B cell (primary cell): ENCODE measurements around the gene PXK. TPM values are rescaled to one million over a fixed set of nuclear protein-coding genes. Genes with fewer than 3 reads are reported as not detected.

ENCODE experiments used
- ATAC-seq: fragments of 200-7000 bp; cut with Tn5 transposase; one replicate; pipeline ENCODE4 v1.10.0; 2021; ENCODE audit warnings: low read depth, mild to moderate bottlenecking, moderate number of reproducible peaks, moderate library complexity
- CTCF ChIA-PET: fragments of 350-600 bp; sonication (Branson Sonifier 250); formaldehyde crosslinking; loops from one replicate; lab custom pipeline; 2021; ENCODE audit warnings: antibody characterized with exemption, inconsistent platforms; lab: Charles Lee
- POLR2A ChIA-PET: fragments of 350-600 bp; sonication (Branson Sonifier 250); formaldehyde crosslinking; loops from one replicate; lab custom pipeline; 2021; ENCODE audit warnings: antibody characterized with exemption; lab: Charles Lee
- DNase-seq: peaks from one replicate; pipeline ENCODE4 v3.0.0; 2013
- H2AFZ ChIP-seq: 2 replicates; pipeline ENCODE4 v1.6.1; 2012; ENCODE audit warnings: mild to moderate bottlenecking, low read depth, low read length; ENCODE audit not compliant: insufficient read depth, poor library complexity, severe bottlenecking
- H3K27ac ChIP-seq, 2 donors: 1 replicate in 1 of 2; 2 replicates in 1 of 2; pipeline ENCODE4 v1.5.1; 2012 to 2013; ENCODE audit warnings: low read length in 2 of 2, mild to moderate bottlenecking in 2 of 2, moderate library complexity in 1 of 2
- H3K27me3 ChIP-seq, 4 experiments: fragments of 200-600 bp in 1 of 4; sonication (generic) in 1 of 4; replicated peaks in 1 of 4; 1 replicate in 2 of 4; 2 replicates in 2 of 4; pipeline versions ENCODE4 v1.6.1 to v1.7.0; 2013 to 2016; ENCODE audit warnings: low read length in 3 of 4, mild to moderate bottlenecking in 2 of 4, mixed read lengths in 1 of 4, moderate library complexity in 1 of 4; ENCODE audit not compliant: insufficient read depth in 4 of 4, control insufficient read depth in 3 of 4; ENCODE audit errors: control extremely low read depth in 1 of 4
- H3K36me3 ChIP-seq, 2 experiments: replicated peaks in 1 of 2; 1 replicate in 1 of 2; 2 replicates in 1 of 2; pipeline versions ENCODE4 v1.6.1 to v1.7.1; 2013; ENCODE audit warnings: low read length in 1 of 2; ENCODE audit not compliant: insufficient read depth in 2 of 2, control insufficient read depth in 1 of 2; ENCODE audit errors: control extremely low read depth in 1 of 2, extremely low read depth in 1 of 2
- H3K4me1 ChIP-seq, 2 donors: fragments of 200-600 bp in 1 of 2; sonication (generic) in 1 of 2; 1 replicate in 1 of 2; 2 replicates in 1 of 2; pipeline versions ENCODE4 v1.5.1 to v1.6.1; 2013 to 2017; ENCODE audit warnings: low read length in 2 of 2; ENCODE audit not compliant: control insufficient read depth in 2 of 2, insufficient read depth in 2 of 2
- H3K4me2 ChIP-seq: replicated peaks from 2 replicates; pipeline ENCODE3; 2012; ENCODE audit warnings: mild to moderate bottlenecking, low read depth, low read length; ENCODE audit not compliant: poor library complexity, severe bottlenecking
- H3K4me3 ChIP-seq, 5 experiments: fragments of 200-600 bp in 1 of 5; sonication (generic) in 1 of 5; 1 replicate in 3 of 5; 2 replicates in 2 of 5; pipeline versions ENCODE4 v1.5.1 to v1.7.0; 2011 to 2016; ENCODE audit warnings: low read length in 4 of 5, mild to moderate bottlenecking in 4 of 5, low read depth in 2 of 5, control low read depth in 1 of 5, moderate library complexity in 1 of 5; ENCODE audit not compliant: insufficient read depth in 1 of 5; ENCODE audit errors: control extremely low read depth in 1 of 5, extremely low read depth in 1 of 5
- H3K79me2 ChIP-seq: fragments of 200-600 bp; sonication (generic); one replicate; pipeline ENCODE4 v1.6.0; 2016; ENCODE audit warnings: low read length; ENCODE audit not compliant: control insufficient read depth, insufficient read depth
- H3K9ac ChIP-seq: fragments of 200-600 bp; sonication (generic); 2 replicates; pipeline ENCODE4 v1.6.1; 2017; ENCODE audit warnings: mild to moderate bottlenecking, low read length, moderate library complexity
- H3K9me3 ChIP-seq, 3 donors: one replicate each; pipeline versions ENCODE4 v1.6.1 to v1.7.1; 2013; ENCODE audit warnings: low read length in 2 of 3; ENCODE audit not compliant: control insufficient read depth in 2 of 3, insufficient read depth in 1 of 3; ENCODE audit errors: control extremely low read depth in 1 of 3
- H4K20me1 ChIP-seq: 2 replicates; pipeline ENCODE4 v1.6.0; 2012; ENCODE audit warnings: mild to moderate bottlenecking, low read length; ENCODE audit not compliant: insufficient read depth, control insufficient read depth, poor library complexity, severe bottlenecking
- H3K27ac Mint-ChIP-seq: one replicate; pipeline ENCODE4 v1.8.0; 2021; ENCODE audit warnings: mixed read lengths
- H3K27me3 Mint-ChIP-seq: one replicate; pipeline ENCODE4 v1.8.0; 2021; ENCODE audit warnings: mixed read lengths
- H3K4me1 Mint-ChIP-seq: one replicate; pipeline ENCODE4 v1.8.0; 2021; ENCODE audit warnings: mixed read lengths
- H3K4me3 Mint-ChIP-seq: one replicate; pipeline ENCODE4 v1.8.0; 2021; ENCODE audit warnings: mixed read lengths
- H3K9me3 Mint-ChIP-seq: one replicate; pipeline ENCODE4 v1.8.0; 2022; ENCODE audit warnings: mixed read lengths; ENCODE audit not compliant: insufficient read depth
- EZH2 ChIP-seq: IDR thresholded peaks from 2 replicates; pipeline ENCODE4 v1.6.1; 2012; ENCODE audit warnings: borderline replicate concordance, low read depth, mild to moderate bottlenecking, moderate library complexity, low read length; ENCODE audit not compliant: insufficient read depth, poor library complexity, severe bottlenecking
- WGBS: methylation state at CpG from one replicate; pipeline ENCODE4 v1.1.5; 2013; ENCODE audit warnings: missing lambda C conversion rate; ENCODE audit not compliant: insufficient coverage; 5-methylcytosine and 5-hydroxymethylcytosine counted together
- intact Hi-C: fragments of 100-400 bp; cut with micrococcal nuclease; formaldehyde crosslinking; loops from one replicate; pipeline ENCODE4 v1.10.0; 2022
- polyA plus RNA-seq: library from polyadenylated mRNA; depleted of rRNA; stranded (reverse); fragments of >200 nt; gene quantifications from 2 replicates; pipeline ENCODE4 v1.2.3, GENCODE V29; 2012
- total RNA-seq, 2 donors: library from RNA; stranded (reverse); fragments of 120-200 nt in 1 of 2; gene quantifications; 1 replicate in 1 of 2; 2 replicates in 1 of 2; pipeline versions ENCODE4 v1.2.3 to v1.2.4, GENCODE V29; 2013 to 2022
- TF ChIP-seq, protein P1 (sequence below): fragments of 200-600 bp; IDR thresholded peaks from one replicate; pipeline ENCODE4 v1.8.0; 2022; ENCODE audit warnings: antibody characterized with exemption, mild to moderate bottlenecking

PXK gene
- total and polyA plus RNA-seq, 2 donors (not counting 1 experiment from before 2014, with no cell fraction given): 46.8 to 104 TPM

DNA sequence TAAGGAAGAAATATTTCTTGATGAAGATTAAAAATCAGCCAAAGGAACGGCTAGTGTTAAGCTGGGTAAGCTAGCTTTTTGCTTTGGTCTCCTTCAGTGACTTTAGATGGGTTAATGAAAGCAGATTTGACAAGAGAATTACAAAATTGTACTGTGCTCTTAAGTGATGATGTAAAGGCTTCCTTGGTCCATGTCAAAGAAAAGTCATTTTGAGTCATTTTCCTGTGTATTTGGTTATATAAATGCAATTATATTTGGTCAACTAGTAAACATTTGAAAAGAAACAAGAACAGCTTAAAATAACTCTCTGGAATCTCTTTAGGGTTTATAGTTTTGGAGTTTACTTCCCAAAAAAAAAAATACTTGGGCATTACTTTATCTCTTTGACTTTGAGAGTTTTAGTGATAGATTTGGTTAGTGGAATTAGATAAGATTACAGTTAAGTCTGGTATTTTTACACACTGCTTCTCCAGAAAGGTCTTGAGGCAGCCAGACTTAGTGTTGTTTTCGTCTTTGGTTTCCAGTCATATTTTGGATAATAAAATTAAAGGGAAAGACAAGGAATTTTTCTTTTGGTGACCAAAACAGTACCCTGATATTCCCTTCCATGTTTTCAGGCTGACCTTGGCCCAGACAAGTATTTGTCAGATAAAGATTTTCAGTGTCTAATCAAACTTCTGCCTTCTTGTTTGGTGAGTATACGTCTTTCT, 58.6 kb downstream of the PXK start:
- POLR2A ChIA-PET: interaction anchor here (1.3 kb wide), 1 partner anchor 58 kb away, joined by 4 read pairs; no protein-coding TSS in a partner anchor

DNA sequence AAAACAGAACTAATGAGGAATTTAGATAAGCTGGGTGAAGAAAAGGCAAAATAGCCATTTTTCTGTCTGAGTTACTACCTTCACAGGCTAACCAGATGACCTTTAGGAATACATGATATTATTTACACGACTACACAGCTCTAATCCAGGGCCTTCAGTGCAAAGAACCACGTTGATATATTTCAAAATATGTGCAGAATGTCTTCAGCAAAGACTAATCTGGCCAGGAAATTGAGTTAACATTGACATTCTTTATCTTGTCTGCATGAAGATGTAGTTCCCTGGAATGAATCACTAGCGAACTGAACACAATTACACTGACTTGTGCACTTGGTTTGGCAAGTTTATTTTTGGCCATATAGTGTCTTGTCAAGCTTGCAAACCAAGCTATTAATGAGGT, 59.5 kb downstream of the PXK start:
- H3K27ac Mint-ChIP-seq: no peak overlapping the region
- no peaks in the 10 kb centered on the region for H3K9me3 Mint-ChIP-seq
- no peaks in the 10 kb centered on the region for H4K20me1 ChIP-seq
- ChIA-PET POLR2A (interaction anchor here (1.3 kb wide), 1 partner anchor 58 kb away, joined by 4 read pairs; no protein-coding TSS in a partner anchor), CTCF (interaction anchor here (0.5 to 1.3 kb wide), 3 partner anchors 18 to 175 kb away, joined by 3 to 7 read pairs (median 5); partner anchors contain the start of genes HTD2 and RPP14)
- peaks cover 4 to 69% of the 10 kb centered on the region in 2 experiments for H3K36me3 ChIP-seq
- H3K79me2 ChIP-seq: peaks cover 27% of the 10 kb centered on the region
- no peak for ATAC-seq
- no peak overlapping the region for H2AFZ ChIP-seq
- H3K4me1 Mint-ChIP-seq: peaks cover 21% of the 10 kb centered on the region
- H3K4me2 ChIP-seq: no peak overlapping the region
- TF ChIP-seq EZH2: no peak
- TF ChIP-seq, protein P1, sequence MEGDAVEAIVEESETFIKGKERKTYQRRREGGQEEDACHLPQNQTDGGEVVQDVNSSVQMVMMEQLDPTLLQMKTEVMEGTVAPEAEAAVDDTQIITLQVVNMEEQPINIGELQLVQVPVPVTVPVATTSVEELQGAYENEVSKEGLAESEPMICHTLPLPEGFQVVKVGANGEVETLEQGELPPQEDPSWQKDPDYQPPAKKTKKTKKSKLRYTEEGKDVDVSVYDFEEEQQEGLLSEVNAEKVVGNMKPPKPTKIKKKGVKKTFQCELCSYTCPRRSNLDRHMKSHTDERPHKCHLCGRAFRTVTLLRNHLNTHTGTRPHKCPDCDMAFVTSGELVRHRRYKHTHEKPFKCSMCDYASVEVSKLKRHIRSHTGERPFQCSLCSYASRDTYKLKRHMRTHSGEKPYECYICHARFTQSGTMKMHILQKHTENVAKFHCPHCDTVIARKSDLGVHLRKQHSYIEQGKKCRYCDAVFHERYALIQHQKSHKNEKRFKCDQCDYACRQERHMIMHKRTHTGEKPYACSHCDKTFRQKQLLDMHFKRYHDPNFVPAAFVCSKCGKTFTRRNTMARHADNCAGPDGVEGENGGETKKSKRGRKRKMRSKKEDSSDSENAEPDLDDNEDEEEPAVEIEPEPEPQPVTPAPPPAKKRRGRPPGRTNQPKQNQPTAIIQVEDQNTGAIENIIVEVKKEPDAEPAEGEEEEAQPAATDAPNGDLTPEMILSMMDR: no peak
- no peaks in the 10 kb centered on the region for H3K27me3 ChIP-seq
- peaks cover 9 to 19% of the 10 kb centered on the region in 2 donors for H3K4me1 ChIP-seq
- no peak overlapping the region for H3K4me3 ChIP-seq
- H3K4me3 Mint-ChIP-seq: no peak overlapping the region
- intact Hi-C loops: no loop called here
- no peak overlapping the region for H3K9ac ChIP-seq
- no peaks in the 10 kb centered on the region for H3K9me3 ChIP-seq
- no peaks in the 10 kb centered on the region for H3K27me3 Mint-ChIP-seq
- WGBS: 78% methylated on average over 1 of the region's 3 CpGs
- no peak overlapping the region for H3K27ac ChIP-seq
- DNase-seq: no peak

More for the DNA sequence above, 58.6 kb downstream of the PXK start:
- peak overlapping the region in 1 of 2 donors; percentile 24 for H3K27ac ChIP-seq
- CTCF ChIA-PET: interaction anchor here (0.5 to 1.3 kb wide), 5 partner anchors 9 to 213 kb away, joined by 3 to 7 read pairs (median 3); partner anchors contain the start of genes HTD2 and RPP14
- DNase-seq (no peak), ATAC-seq (no peak)
- no peak overlapping the region for H3K4me2 ChIP-seq
- Mint-ChIP-seq H3K4me1 (peaks cover 28% of the 10 kb centered on the region), H3K27ac (no peak overlapping the region), H3K4me3 (no peak overlapping the region), H3K9me3 (no peaks in the 10 kb centered on the region), H3K27me3 (no peaks in the 10 kb centered on the region)
- peaks cover 12 to 26% of the 10 kb centered on the region in 2 donors for H3K4me1 ChIP-seq
- H3K4me3 ChIP-seq: no peak overlapping the region
- H3K9ac ChIP-seq: no peak overlapping the region
- peaks cover 34% of the 10 kb centered on the region for H3K79me2 ChIP-seq
- peaks cover 4 to 64% of the 10 kb centered on the region in 2 experiments for H3K36me3 ChIP-seq
- intact Hi-C loops: no loop called here
- TF ChIP-seq EZH2: no peak
- H3K27me3 ChIP-seq: no peaks in the 10 kb centered on the region
- H3K9me3 ChIP-seq: no peaks in the 10 kb centered on the region
- H4K20me1 ChIP-seq: no peaks in the 10 kb centered on the region
- no peak overlapping the region for H2AFZ ChIP-seq
- 97% methylated on average over 3 of the region's 3 CpGs for WGBS
